GM12891 (cell line): ENCODE results near the gene LHB.
"Not testable (repeated sequence)": the region's sequence is repeated elsewhere in the genome, so short reads cannot be mapped to it uniquely, and the experiment has no call there.

ENCODE experiments used
- PAX5 ChIP-seq: IDR thresholded peaks from 2 replicates; pipeline ENCODE4 v1.6.1; 2011; ENCODE audit warnings: low read length, moderate library complexity, mild to moderate bottlenecking; ENCODE audit not compliant: insufficient read depth, severe bottlenecking
- POLR2A ChIP-seq: IDR thresholded peaks from 2 replicates; pipeline ENCODE4 v1.6.1; 2011; ENCODE audit warnings: low read depth, low read length, control low read depth
- POLR2AphosphoS5 ChIP-seq: IDR thresholded peaks from 2 replicates; pipeline ENCODE4 v1.6.1; 2011; ENCODE audit warnings: low read depth, low read length, control low read depth
- TAF1 ChIP-seq: IDR thresholded peaks from 2 replicates; pipeline ENCODE4 v1.6.1; 2011; ENCODE audit warnings: low read depth, low read length, control low read depth

DNA sequence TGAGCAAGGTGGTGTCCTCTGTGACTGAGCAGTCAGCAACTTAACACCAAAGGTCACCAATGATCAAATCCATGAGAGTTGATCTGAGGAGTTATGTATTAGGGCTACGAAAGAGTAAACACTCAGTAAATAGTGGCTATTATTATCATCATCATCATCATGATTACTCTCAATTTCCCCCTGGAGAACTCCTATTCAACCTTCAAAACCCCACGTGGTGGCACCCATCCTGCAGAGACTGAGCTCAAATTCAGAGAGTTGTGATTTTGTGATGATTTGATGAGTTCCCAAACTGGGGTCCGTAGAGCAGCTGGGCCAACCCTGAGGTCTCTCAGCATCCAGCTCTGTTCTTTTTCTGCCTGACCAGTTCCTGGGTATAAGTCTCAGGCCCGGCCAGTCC, 32.9 kb upstream of the LHB start:
- TF ChIP-seq TAF1, POLR2A, POLR2AphosphoS5, PAX5: not testable (repeated sequence)
